Activated naive CD8-positive, alpha-beta T cell (primary cell): Measurements from ENCODE around the gene S100A13.

Experiments
- H3K27ac Mint-ChIP-seq: one replicate; pipeline ENCODE4 v1.8.0; 2021; ENCODE audit warnings: mixed read lengths
- H3K27me3 Mint-ChIP-seq: one replicate; pipeline ENCODE4 v1.8.0; 2021; ENCODE audit warnings: mixed read lengths
- H3K36me3 Mint-ChIP-seq: one replicate; pipeline ENCODE4 v1.8.0; 2021; ENCODE audit warnings: mixed read lengths
- H3K4me1 Mint-ChIP-seq: one replicate; pipeline ENCODE4 v1.8.0; 2021; ENCODE audit warnings: low read depth, mixed read lengths
- H3K4me3 Mint-ChIP-seq: one replicate; pipeline ENCODE4 v1.8.0; 2021; ENCODE audit warnings: mild to moderate bottlenecking, mixed read lengths
- H3K9me3 Mint-ChIP-seq: one replicate; pipeline ENCODE4 v1.8.0; 2021; ENCODE audit warnings: low read depth, mixed read lengths

S100A13 gene

DNA sequence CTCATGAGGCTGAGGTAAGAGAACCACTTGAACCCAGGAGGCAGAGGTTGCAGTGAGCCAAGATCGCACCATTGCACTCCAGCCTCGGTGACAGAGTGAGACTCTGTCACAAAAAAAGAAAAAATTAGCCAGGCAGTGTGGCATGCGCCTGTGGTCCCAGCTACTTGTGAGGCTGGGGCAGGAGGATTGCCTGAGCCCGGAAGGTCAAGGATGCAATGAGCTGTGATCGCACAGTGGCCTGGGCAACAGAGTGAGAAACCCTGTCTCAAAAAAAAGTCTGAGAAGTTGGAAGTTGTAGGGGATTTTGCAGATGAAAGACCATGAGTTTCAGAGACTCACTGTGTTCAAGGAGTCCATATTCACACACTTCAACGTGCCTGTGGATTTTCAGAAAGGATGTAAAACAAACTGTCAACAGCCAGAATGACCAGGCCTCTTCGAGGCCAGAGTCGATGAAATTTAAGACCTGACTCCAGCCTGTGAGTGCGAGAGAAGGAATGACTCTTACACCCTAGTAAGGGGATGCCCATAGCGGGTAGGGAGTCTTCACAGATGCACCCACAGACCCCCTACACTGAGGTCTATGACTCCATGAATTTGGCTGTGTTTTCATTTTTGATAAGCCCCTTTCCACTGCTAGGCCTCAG is 2.2 kb downstream of the S100A13 start:
- Mint-ChIP-seq H3K9me3 (no peaks in the 10 kb centered on the region), H3K27me3 (no peaks in the 10 kb centered on the region), H3K4me3 (no peak overlapping the region), H3K27ac (no peak overlapping the region), H3K36me3 (no peaks in the 10 kb centered on the region), H3K4me1 (no peaks in the 10 kb centered on the region)

DNA sequence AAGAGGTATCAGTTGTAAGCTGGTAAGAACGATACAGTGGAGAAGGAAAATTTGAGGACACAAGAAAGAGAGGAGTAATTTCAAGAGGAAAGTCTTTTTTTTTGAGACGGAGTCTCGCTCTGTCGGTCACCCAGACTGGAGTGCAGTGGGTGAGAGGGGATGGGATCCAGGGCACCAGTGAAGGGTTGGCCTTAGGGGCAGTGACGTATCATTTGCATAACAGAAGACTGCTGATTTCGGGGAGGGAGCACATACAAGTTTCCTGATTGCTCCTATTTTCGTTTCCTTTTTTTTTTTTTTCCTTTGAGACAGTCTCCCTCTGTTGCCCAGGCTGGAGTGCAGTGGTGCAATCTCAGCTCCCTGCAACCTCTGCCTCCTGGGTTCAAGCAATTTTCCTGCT is 4.2 kb downstream of the S100A13 start:
- H3K27ac Mint-ChIP-seq = no peak overlapping the region
- no peak overlapping the region for H3K4me3 Mint-ChIP-seq
- no peaks in the 10 kb centered on the region for H3K36me3 Mint-ChIP-seq

DNA sequence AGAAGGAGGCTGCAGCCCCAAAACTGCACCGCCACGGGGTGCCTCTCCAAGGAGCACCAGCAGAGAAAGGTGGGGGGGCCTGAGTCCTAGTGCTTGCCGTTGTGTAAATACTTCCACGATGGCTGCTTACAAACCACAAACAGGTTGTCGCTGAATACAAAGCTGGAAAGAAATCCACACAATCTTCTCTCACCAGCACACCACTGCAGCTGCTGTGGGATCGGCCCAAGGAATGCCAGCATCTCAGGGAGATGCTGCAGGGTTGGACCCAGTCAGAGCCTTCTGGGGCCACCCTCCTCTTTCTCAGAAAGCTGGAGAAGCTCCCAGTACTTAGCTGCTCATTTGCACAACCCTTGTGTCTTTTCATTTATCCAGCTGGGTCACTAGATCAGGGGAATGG is 8.1 kb downstream of the S100A13 start:
- no peak overlapping the region for H3K4me3 Mint-ChIP-seq
- no peaks in the 10 kb centered on the region for H3K36me3 Mint-ChIP-seq
- no peaks in the 10 kb centered on the region for H3K4me1 Mint-ChIP-seq
- no peaks in the 10 kb centered on the region for H3K27me3 Mint-ChIP-seq
- no peaks in the 10 kb centered on the region for H3K9me3 Mint-ChIP-seq
- no peak overlapping the region for H3K27ac Mint-ChIP-seq

More for the DNA sequence above, 4.2 kb downstream of the S100A13 start:
- Mint-ChIP-seq H3K4me1 (no peaks in the 10 kb centered on the region), H3K9me3 (no peaks in the 10 kb centered on the region), H3K27me3 (no peaks in the 10 kb centered on the region)

DNA sequence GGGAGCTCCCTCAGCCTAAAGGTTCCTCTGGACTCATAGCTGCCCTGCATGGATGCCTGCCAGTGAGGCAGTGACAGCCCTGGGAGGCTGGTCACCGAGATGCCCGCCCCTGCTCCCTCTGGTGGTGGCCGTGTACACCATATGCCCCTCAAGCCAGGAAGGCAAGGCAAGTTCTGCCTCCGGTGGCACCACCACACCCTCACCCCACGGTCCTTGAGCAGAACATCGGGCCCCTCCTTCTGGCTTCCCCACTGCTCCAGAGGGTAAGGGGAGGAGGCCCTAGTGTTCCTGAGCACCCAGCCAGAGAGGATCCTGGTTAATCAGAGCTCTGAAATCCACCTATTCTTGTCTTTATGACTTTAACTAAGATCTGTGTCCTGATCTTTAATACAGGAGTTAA is 9.6 kb downstream of the S100A13 start:
- H3K4me3 Mint-ChIP-seq = no peak overlapping the region

GRCh38 chr1:153616917-153617311 is 10.4 kb downstream of the S100A13 start:
- H3K4me3 Mint-ChIP-seq = no peak overlapping the region
- H3K4me1 Mint-ChIP-seq = no peaks in the 10 kb centered on the region
- H3K9me3 Mint-ChIP-seq = no peaks in the 10 kb centered on the region
- H3K27me3 Mint-ChIP-seq = no peaks in the 10 kb centered on the region
- no peaks in the 10 kb centered on the region for H3K36me3 Mint-ChIP-seq
- no peak overlapping the region for H3K27ac Mint-ChIP-seq

More for the DNA sequence above, 9.6 kb downstream of the S100A13 start:
- Mint-ChIP-seq H3K4me1 (no peaks in the 10 kb centered on the region), H3K27ac (no peak overlapping the region), H3K9me3 (no peaks in the 10 kb centered on the region), H3K27me3 (no peaks in the 10 kb centered on the region), H3K36me3 (no peaks in the 10 kb centered on the region)

GRCh38 chr1:153616144-153616916 is 11.0 kb downstream of the S100A13 start, which contains the start of gene S100A14:
TSS of gene S100A14 (minus strand) at chr1:153616325. CDS start at chr1:153615858, 467 bp downstream.
- Mint-ChIP-seq H3K36me3 (no peaks in the 10 kb centered on the region), H3K4me3 (no peak within 1 kb of the TSS), H3K4me1 (no peaks in the 10 kb centered on the region), H3K27ac (no peak within 1 kb of the TSS), H3K27me3 (no peaks in the 10 kb centered on the region), H3K9me3 (no peaks in the 10 kb centered on the region)

DNA sequence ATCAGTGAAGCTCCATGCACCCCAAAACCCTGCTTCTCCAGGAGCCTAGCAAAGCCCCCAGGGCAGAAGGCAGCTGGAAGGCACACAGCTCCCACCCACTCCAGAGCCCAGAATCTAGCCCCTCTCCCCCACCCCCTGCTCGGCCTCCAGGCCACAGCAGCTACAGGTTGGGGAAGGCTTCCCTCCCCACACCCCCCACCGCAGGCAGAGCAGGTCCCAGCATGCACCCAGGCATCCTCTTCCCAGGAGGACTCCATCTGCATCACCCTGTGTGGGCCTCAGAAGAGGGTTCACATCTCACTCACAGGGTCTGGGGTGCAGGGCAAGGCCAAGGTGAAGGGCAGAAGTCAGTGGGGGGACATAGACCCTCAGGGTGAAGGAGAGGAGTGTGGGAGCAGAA is 11.9 kb downstream of the S100A13 start:
- H3K27ac Mint-ChIP-seq = no peak overlapping the region
- no peaks in the 10 kb centered on the region for H3K4me1 Mint-ChIP-seq
- no peaks in the 10 kb centered on the region for H3K27me3 Mint-ChIP-seq
- H3K9me3 Mint-ChIP-seq = no peaks in the 10 kb centered on the region
- H3K36me3 Mint-ChIP-seq = no peaks in the 10 kb centered on the region
- no peak overlapping the region for H3K4me3 Mint-ChIP-seq

DNA sequence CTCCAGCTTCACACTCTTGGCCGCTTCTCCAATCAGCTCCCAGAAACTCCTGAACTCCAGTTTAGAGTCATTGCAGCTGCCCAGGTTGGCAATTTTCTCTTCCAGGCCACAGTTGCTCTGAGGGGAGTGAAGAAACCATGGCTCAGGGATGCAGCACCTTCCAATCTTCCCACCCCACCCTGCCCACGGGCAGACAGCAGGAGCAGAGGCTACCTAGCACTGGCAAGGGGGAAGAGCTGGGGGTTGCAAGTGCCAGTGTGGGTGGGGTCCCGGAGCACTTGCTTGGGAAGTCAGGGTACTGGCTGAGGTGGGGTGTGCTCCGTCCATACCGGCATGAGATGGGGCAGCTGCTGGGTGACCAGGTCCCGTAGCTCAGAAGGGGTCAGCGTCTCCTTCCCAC is 12.4 kb downstream of the S100A13 start:
- no peak overlapping the region for H3K4me3 Mint-ChIP-seq

GRCh38 chr1:153614189-153614900 is 13.0 kb downstream of the S100A13 start:
- Mint-ChIP-seq H3K4me3 (no peak overlapping the region), H3K27ac (no peak overlapping the region), H3K4me1 (no peaks in the 10 kb centered on the region), H3K27me3 (no peaks in the 10 kb centered on the region), H3K36me3 (no peaks in the 10 kb centered on the region), H3K9me3 (no peaks in the 10 kb centered on the region)

More for the DNA sequence above, 12.4 kb downstream of the S100A13 start:
- H3K4me1 Mint-ChIP-seq = no peaks in the 10 kb centered on the region
- H3K36me3 Mint-ChIP-seq = no peaks in the 10 kb centered on the region
- no peak overlapping the region for H3K27ac Mint-ChIP-seq
- no peaks in the 10 kb centered on the region for H3K9me3 Mint-ChIP-seq
- no peaks in the 10 kb centered on the region for H3K27me3 Mint-ChIP-seq

- no peaks in the 10 kb centered on the region for H3K36me3 Mint-ChIP-seq
- no peaks in the 10 kb centered on the region for H3K9me3 Mint-ChIP-seq
- H3K27me3 Mint-ChIP-seq = no peaks in the 10 kb centered on the region
- no peaks in the 10 kb centered on the region for H3K4me1 Mint-ChIP-seq
- H3K4me3 Mint-ChIP-seq = no peak overlapping the region
- H3K27ac Mint-ChIP-seq = no peak overlapping the region
Measured at GRCh38 chr1:153613406-153613805, 13.9 kb downstream of the S100A13 start.

- Mint-ChIP-seq H3K27ac (no peak within 1 kb of the TSS), H3K4me1 (no peaks in the 10 kb centered on the region), H3K9me3 (no peaks in the 10 kb centered on the region), H3K4me3 (no peak within 1 kb of the TSS), H3K27me3 (no peaks in the 10 kb centered on the region), H3K36me3 (no peaks in the 10 kb centered on the region)
Measured at GRCh38 chr1:153612755-153613331, 14.5 kb downstream of the S100A13 start, which contains the start of gene S100A16. TSS of gene S100A16 (minus strand) at chr1:153613137. CDS start at chr1:153608151, 4,986 bp downstream.

- H3K9me3 Mint-ChIP-seq = no peaks in the 10 kb centered on the region
- H3K27me3 Mint-ChIP-seq = no peaks in the 10 kb centered on the region
- no peak overlapping the region for H3K27ac Mint-ChIP-seq
- no peak overlapping the region for H3K4me3 Mint-ChIP-seq
- H3K36me3 Mint-ChIP-seq = no peaks in the 10 kb centered on the region
- H3K4me1 Mint-ChIP-seq = no peaks in the 10 kb centered on the region
Measured at GRCh38 chr1:153612111-153612754, 15.1 kb downstream of the S100A13 start.

GRCh38 chr1:153611356-153611755 is 15.9 kb downstream of the S100A13 start:
- H3K27ac Mint-ChIP-seq = no peak overlapping the region
- H3K27me3 Mint-ChIP-seq = no peaks in the 10 kb centered on the region
- no peaks in the 10 kb centered on the region for H3K9me3 Mint-ChIP-seq
- no peaks in the 10 kb centered on the region for H3K4me1 Mint-ChIP-seq
- H3K4me3 Mint-ChIP-seq = no peak overlapping the region
- H3K36me3 Mint-ChIP-seq = no peaks in the 10 kb centered on the region

- no peak overlapping the region for H3K27ac Mint-ChIP-seq
- no peaks in the 10 kb centered on the region for H3K36me3 Mint-ChIP-seq
- H3K4me3 Mint-ChIP-seq = no peak overlapping the region
- H3K4me1 Mint-ChIP-seq = no peaks in the 10 kb centered on the region
- H3K9me3 Mint-ChIP-seq = no peaks in the 10 kb centered on the region
- no peaks in the 10 kb centered on the region for H3K27me3 Mint-ChIP-seq
Measured at GRCh38 chr1:153610811-153611301, 16.4 kb downstream of the S100A13 start.
